PFSK-1 (cell line): ENCODE results near the gene TTPAL.

ENCODE experiments used
- POLR2AphosphoS5 ChIP-seq: IDR thresholded peaks from 2 replicates; pipeline ENCODE4 v1.6.1; 2012; ENCODE audit warnings: low read depth, mild to moderate bottlenecking, control low read depth, low read length, moderate library complexity
- REST ChIP-seq, 2 experiments: IDR thresholded peaks; 2 replicates each; pipeline versions ENCODE4 v1.6.1 to v1.8.0; 2011 to 2012; ENCODE audit warnings: low read depth in 2 of 2, low read length in 2 of 2, control low read depth in 1 of 2, inconsistent platforms in 1 of 2, mild to moderate bottlenecking in 1 of 2, moderate library complexity in 1 of 2; ENCODE audit not compliant: insufficient read depth in 1 of 2
- SIN3A ChIP-seq: IDR thresholded peaks from 2 replicates; pipeline ENCODE4 v1.6.1; 2012; ENCODE audit warnings: mild to moderate bottlenecking, low read length, moderate library complexity, borderline replicate concordance; ENCODE audit not compliant: insufficient read depth
- TAF1 ChIP-seq: IDR thresholded peaks from 2 replicates; pipeline ENCODE4 v1.6.1; 2012; ENCODE audit warnings: low read length, control low read depth, borderline replicate concordance; ENCODE audit not compliant: insufficient read depth

DNA sequence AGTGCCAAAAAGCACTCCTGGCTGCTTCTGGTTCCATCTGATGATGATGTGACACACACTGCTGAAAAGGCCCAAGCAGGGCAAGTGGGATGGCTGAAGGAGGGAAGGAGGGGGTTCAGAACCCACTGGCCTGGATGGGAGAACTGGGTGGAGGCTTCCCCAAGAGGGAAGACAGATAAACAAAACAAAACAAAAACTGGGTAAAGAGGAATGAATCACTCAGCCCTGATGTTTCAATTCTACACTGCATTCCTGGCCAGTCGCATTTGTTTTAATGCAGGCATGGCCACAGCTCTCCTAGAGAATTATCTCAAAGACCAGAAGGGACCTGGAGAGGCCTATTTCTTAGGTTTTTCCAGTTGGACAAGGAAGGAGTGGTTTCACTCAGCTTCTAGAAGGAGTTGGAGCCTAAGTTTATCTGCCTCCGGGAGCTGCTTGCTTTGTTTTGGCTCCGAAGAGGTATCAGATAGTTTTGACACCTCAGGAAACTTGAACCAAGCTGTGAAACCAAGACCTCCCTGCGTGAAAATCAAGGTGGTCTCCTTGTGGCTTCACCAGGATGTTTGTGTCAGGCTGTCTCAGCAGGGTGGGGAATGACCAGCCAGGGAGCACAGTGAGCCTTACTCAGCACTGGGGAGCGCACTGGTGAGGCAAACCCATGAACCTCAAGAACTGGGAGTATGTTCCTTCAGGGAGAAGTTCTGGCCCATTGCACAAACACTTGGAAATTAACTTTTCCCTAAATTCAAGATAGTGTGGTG lies 16.1 kb downstream of the TTPAL start:
- TF ChIP-seq POLR2AphosphoS5: no peak
- no peak for TF ChIP-seq TAF1
- no peak for TF ChIP-seq SIN3A
- TF ChIP-seq REST (IDR thresholded peaks at IDR 0.05; ENCODE audit: insufficient read depth in 1 of 2, low read depth in 2 of 2, low read length in 2 of 2): no peak
